SU-DHL-6 (cell line): ENCODE data around the gene RENBP.
A peak's percentile ranks its signal among the peaks of the same experiment; 100 is the strongest.

Experiments used
- H2AFZ ChIP-seq: fragments of 200-600 bp; sonication (generic); 2 replicates; pipeline ENCODE4 v1.6.1; 2014; ENCODE audit warnings: low read depth, mild to moderate bottlenecking, moderate library complexity, mixed read lengths, antibody characterized with exemption, low read length; ENCODE audit not compliant: severe bottlenecking
- H3F3A ChIP-seq: fragments of 200-600 bp; shearing (Covaris generic); 2 replicates; pipeline ENCODE4 v1.6.0; 2016; ENCODE audit warnings: antibody characterized with exemption, mild to moderate bottlenecking; ENCODE audit not compliant: insufficient read depth
- H3K27ac ChIP-seq: fragments of 200-600 bp; sonication (generic); 2 replicates; pipeline ENCODE4 v1.5.1; 2016; ENCODE audit warnings: low read depth, mild to moderate bottlenecking, low read length, moderate library complexity, mixed read lengths
- H3K27me3 ChIP-seq: fragments of 200-600 bp; sonication (generic), shearing (Covaris generic); 2 replicates; pipeline ENCODE4 v1.6.0; 2014; ENCODE audit warnings: mild to moderate bottlenecking, low read length
- H3K36me3 ChIP-seq: fragments of 200-600 bp; sonication (generic); 2 replicates; pipeline ENCODE4 v1.6.1; 2014; ENCODE audit warnings: mild to moderate bottlenecking, low read length, mixed read lengths
- H3K4me2 ChIP-seq: fragments of 300-600, 200-600 bp; shearing (Covaris generic), sonication (generic); 2 replicates; pipeline ENCODE4 v1.6.0; 2014; ENCODE audit warnings: low read length, low read depth, mild to moderate bottlenecking; ENCODE audit not compliant: poor library complexity, severe bottlenecking
- H3K4me3 ChIP-seq: fragments of 200-600 bp; sonication (generic); 2 replicates; pipeline ENCODE4 v1.5.1; 2014; ENCODE audit warnings: antibody characterized with exemption, low read length, mild to moderate bottlenecking, mixed read lengths; ENCODE audit not compliant: insufficient read depth, poor library complexity, severe bottlenecking
- H3K79me2 ChIP-seq: fragments of 200-600 bp; sonication (generic); 2 replicates; pipeline ENCODE4 v1.6.1; 2014; ENCODE audit warnings: mild to moderate bottlenecking, low read length, moderate library complexity; ENCODE audit not compliant: insufficient read depth
- H3K9ac ChIP-seq: fragments of 200-600 bp; sonication (generic); 2 replicates; pipeline ENCODE4 v1.7.0; 2014; ENCODE audit warnings: mild to moderate bottlenecking, low read length
- H3K9me2 ChIP-seq: fragments of 200-600 bp; sonication (generic); replicated peaks from 2 replicates; pipeline ENCODE4 v1.6.1; 2014; ENCODE audit warnings: low read length; ENCODE audit not compliant: insufficient read depth
- H3K9me3 ChIP-seq: fragments of 200-600 bp; sonication (generic); 2 replicates; pipeline ENCODE4 v1.6.1; 2014; ENCODE audit warnings: low read length, mixed read lengths; ENCODE audit not compliant: insufficient read depth
- H4K20me1 ChIP-seq: fragments of 200-600 bp; sonication (generic); 2 replicates; pipeline ENCODE4 v1.6.1; 2014; ENCODE audit warnings: low read depth, mild to moderate bottlenecking, antibody characterized with exemption, low read length, moderate library complexity, mixed read lengths
- CTCF ChIP-seq: fragments of 200-600 bp; sonication (generic); IDR thresholded peaks from one replicate; pipeline ENCODE4 v1.5.1; 2017; ENCODE audit warnings: antibody characterized with exemption, mild to moderate bottlenecking, low read length, moderate library complexity; ENCODE audit not compliant: insufficient read depth, poor library complexity, severe bottlenecking
- EZH2phosphoT487 ChIP-seq: fragments of 200-600 bp; sonication (generic), shearing (Covaris generic); conservative IDR thresholded peaks from 2 replicates; pipeline ENCODE4 v1.6.1; 2018; ENCODE audit warnings: mild to moderate bottlenecking, antibody characterized with exemption, low read length, moderate library complexity, mixed read lengths

Gene RENBP

GRCh38 chrX:153925739-153926551 lies 18.5 kb downstream of the RENBP start, which contains the start of gene ARHGAP4:
Gene ARHGAP4 (minus strand): TSS chrX:153926264. CDS start chrX:153926202, 62 bp downstream.
- Histone ChIP-seq H3K4me2 (peak within 1 kb of the TSS; percentile 78), H3K9me3 (no peaks in the 10 kb centered on the region), H3K79me2 (peaks cover 16% of the 10 kb centered on the region; the same call in 1 of the 2 replicates), H3K9me2 (no peaks in the 10 kb centered on the region), H3K27me3 (no peaks in the 10 kb centered on the region), H3K27ac (peak within 1 kb of the TSS; percentile 100), H4K20me1 (no peaks in the 10 kb centered on the region), H3K9ac (peak within 1 kb of the TSS; percentile 98), H3K4me3 (peak within 1 kb of the TSS; percentile 72), H2AFZ (no peak within 1 kb of the TSS), H3K36me3 (no peaks in the 10 kb centered on the region), H3F3A (peaks cover 22% of the 10 kb centered on the region)
- TF ChIP-seq CTCF = no peak
- TF ChIP-seq EZH2phosphoT487 = no peak

- H3K9me2 ChIP-seq = no peaks in the 10 kb centered on the region
- H3K36me3 ChIP-seq = no peaks in the 10 kb centered on the region
- no peaks in the 10 kb centered on the region for H3K9me3 ChIP-seq
- H4K20me1 ChIP-seq = no peaks in the 10 kb centered on the region
- TF ChIP-seq CTCF = no peak
- no peaks in the 10 kb centered on the region for H3K27me3 ChIP-seq
- H3F3A ChIP-seq = peaks cover 22% of the 10 kb centered on the region
- H3K4me2 ChIP-seq = peak overlapping the region; percentile 78
- peak overlapping the region; percentile 98 for H3K9ac ChIP-seq
- peaks cover 16% of the 10 kb centered on the region; the same call in 1 of the 2 replicates for H3K79me2 ChIP-seq
- peak overlapping the region; percentile 100 for H3K27ac ChIP-seq
- peak overlapping the region; percentile 72 for H3K4me3 ChIP-seq
- H2AFZ ChIP-seq = no peak overlapping the region
Measured at GRCh38 chrX:153925387-153925738, 19.1 kb downstream of the RENBP start.

DNA sequence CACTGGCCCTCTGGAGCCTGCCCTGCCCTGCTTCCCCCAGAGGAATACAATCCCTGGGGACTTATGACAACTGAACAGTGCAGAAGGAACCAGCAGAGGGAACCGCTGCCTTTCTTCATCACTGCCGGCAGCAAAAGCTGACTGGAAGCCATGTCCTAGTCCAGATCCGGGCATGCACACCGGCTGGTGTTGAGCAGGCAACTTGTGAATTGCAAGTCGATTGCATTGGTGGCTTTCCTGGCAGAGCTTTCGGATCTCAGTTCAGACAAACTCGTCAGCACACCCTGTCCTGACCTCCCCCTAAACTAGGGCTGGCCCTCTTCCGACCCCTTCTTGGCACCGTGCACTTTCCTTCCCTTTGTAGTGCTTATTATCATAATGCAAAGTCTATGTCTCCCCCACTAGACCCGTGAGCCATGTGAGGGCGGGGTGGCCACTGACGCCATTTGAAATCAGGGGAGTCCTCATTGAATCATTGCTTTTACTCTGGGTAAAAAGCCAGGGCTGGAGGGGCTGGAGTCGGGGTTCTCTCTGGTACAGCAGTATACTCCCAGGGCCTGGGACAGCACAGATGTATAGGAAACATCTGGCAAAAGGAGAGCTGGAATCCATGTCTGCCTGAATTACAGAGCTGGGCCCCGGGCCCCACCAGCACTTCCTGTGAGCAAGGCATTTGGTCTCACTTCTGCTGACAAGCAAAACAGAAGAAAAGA lies 20.1 kb downstream of the RENBP start:
- H3F3A ChIP-seq = peaks cover 21% of the 10 kb centered on the region
- H2AFZ ChIP-seq = no peak overlapping the region
- peak overlapping the region; percentile 78 for H3K4me2 ChIP-seq
- H3K4me3 ChIP-seq = peak overlapping the region; percentile 72
- H3K79me2 ChIP-seq = peaks cover 16% of the 10 kb centered on the region; the same call in 1 of the 2 replicates
- H4K20me1 ChIP-seq = no peaks in the 10 kb centered on the region
- peak overlapping the region; percentile 100 for H3K27ac ChIP-seq
- no peaks in the 10 kb centered on the region for H3K9me3 ChIP-seq
- H3K36me3 ChIP-seq = no peaks in the 10 kb centered on the region
- peak overlapping the region; percentile 98 for H3K9ac ChIP-seq
- H3K9me2 ChIP-seq = no peaks in the 10 kb centered on the region
- no peaks in the 10 kb centered on the region for H3K27me3 ChIP-seq
- TF ChIP-seq CTCF (no peak), EZH2phosphoT487 (no peak)
